DMS153 treated with DMSO at 0.1 percent for 48 hours (cell line): ENCODE data around the gene CUBN.

Source experiments
- DNase-seq: peaks from one replicate; lab custom pipeline; 2025; ENCODE audit not compliant: unreplicated experiment; lab: John Stamatoyannopoulos, UW

The CUBN gene

DNA sequence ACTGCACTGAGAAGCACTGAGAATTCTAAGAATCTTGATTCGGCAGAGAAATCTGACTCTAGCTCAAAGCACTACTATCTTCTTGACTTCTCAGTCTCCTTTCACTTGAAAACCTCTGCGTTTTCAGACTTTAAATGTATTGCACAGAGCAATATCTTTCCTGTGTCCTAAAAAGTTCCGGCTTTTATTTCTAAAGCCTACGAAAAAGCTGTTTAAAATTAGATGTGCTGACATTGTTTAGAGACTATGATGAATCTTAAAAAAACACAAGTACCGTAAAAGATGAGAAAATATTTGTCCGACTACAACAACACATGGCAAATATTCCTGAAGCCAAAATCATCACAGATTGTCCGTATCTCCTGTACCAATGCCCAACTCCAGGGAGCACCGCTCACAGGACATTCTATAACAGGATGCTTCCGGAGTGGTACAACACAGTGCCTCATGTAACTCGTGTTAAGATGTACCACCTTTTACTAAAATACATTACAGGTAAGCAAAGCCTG, 136.9 kb downstream of the CUBN start:
- DNase-seq, result no peak

GRCh38 chr10:16991011-16991410, 138.6 kb downstream of the CUBN start:
- no peak for DNase-seq

GRCh38 chr10:16989826-16990293, 139.8 kb downstream of the CUBN start:
- no peak for DNase-seq

DNA sequence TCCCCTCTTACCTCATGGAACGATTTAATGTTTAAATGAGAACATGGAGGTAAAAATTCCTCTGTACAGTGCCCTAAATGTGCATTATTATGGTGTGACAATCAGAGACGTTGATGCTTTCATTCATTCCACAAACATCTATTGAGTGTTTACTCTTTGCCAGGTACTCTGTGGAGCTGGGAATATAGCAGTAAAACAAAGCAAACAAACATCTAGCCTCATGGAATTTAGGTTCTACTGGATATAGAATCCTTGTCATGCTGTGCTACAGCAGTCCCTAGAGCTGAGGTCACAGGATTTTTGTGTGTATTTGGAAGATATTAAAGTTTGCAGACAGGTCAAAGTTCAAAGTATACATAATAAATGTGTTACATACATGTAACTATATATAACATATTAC, 140.7 kb downstream of the CUBN start:
- no peak for DNase-seq

DNA sequence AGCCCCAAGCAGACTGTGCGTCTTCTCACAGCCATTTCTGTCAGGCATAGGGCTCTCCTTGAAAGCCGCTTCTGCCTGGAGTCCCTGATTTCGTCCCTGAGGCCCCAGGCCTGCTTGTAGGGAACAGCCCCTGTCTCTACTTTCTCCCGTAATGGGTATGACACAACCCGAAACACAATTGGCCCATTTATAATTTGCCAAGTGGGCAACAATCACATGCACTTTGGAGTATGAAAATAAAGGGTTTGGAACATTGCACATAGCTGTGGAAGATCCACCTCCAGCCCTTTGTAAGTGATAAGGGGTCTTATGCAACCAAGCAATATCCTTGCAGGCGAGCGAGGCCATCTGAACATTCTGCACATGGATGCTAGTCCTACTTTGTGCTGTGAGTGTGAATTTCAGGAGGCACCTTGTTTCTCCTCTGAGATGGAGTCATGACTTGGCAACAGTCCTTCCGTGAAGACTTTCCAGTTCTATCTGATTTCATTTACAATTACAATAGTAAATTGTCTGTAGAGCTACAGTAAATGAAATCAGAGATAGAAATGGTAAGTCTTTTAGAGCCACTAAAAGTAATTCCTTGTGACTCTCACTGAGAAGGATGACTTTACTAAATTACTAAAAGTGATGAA, 141.5 kb downstream of the CUBN start:
- DNase-seq, result no peak

DNA sequence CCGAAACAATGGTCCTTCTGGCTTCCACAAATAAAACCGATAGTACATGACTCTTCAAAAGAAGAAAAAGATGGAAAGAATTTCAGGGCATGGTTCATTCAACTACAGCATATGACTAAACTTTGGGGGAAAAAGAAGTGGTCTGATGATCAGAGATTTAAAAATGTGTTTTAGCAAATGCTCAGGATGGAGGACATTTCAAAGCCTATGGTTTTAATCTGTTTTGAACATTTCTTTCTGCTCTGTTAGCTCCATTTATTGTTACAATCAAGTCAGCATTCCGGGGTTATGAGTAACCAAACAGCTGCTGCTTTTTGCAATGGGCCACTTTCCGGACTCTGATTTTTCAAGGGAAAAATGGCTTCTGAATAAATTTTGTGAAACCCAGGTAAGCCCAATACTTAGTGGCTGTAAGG, 142.4 kb downstream of the CUBN start:
- DNase-seq, result no peak

DNA sequence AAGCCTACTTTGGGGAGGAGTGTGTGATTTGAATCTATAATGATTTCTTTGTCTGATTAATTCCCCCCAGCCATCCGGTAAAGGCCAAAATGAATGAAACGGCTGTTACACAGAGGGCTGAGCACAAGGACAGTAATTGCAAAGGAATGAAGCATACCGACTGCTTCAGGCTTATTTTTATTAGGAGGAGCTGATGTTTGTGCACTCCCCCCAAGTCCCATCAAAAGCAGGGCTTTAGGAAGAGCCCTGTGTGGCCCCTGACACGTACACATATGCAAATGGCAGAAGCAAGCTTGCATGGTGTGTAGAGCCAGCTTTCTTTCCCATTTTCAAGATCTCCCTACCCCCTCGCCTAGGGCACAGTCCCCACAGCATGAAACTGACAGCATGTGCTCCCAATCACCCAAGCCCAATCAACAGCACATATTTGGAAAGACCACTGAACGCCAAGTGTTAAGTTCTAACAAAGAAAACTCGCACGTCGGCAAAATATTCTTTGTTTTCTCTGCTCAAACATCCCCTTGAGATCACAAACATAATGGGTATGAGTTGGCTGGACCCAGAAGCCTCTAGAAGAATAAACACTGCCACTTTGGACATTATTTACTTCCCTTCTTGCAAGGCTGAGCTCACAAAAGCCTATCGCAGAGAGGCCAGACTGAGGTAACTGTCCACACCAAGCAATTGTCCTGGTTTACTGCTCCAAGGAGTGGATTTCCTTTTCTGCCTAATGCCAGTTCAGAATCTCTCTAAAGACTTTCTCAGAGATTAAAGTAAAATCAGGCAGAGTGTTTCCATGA, 143.0 kb downstream of the CUBN start:
- no peak for DNase-seq

GRCh38 chr10:16986082-16986405, 143.6 kb downstream of the CUBN start:
- DNase-seq, result no peak

DNA sequence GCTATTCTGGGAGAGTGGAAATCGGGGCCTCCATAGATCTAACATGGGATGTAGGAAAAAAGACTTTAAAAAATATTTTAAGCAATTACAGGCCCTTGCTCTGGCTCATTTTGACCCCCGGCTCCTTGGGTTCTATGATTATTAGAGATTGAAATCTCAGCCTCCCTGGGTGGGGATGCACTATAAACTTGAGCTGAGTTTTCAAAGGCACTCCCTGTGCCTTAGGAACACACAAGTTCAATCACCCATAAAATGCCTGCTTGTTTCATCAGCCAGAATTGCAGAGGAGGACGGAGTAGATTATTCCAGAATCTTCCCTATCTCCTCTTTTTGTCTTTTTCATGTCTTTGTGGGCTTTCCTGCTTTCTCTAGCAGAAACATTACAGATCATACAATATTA, 145.4 kb downstream of the CUBN start:
- no peak for DNase-seq

GRCh38 chr10:16976803-16977202, 152.8 kb downstream of the CUBN start:
- DNase-seq, result no peak

GRCh38 chr10:16975188-16975587, 154.4 kb downstream of the CUBN start:
- DNase-seq, result no peak

DNA sequence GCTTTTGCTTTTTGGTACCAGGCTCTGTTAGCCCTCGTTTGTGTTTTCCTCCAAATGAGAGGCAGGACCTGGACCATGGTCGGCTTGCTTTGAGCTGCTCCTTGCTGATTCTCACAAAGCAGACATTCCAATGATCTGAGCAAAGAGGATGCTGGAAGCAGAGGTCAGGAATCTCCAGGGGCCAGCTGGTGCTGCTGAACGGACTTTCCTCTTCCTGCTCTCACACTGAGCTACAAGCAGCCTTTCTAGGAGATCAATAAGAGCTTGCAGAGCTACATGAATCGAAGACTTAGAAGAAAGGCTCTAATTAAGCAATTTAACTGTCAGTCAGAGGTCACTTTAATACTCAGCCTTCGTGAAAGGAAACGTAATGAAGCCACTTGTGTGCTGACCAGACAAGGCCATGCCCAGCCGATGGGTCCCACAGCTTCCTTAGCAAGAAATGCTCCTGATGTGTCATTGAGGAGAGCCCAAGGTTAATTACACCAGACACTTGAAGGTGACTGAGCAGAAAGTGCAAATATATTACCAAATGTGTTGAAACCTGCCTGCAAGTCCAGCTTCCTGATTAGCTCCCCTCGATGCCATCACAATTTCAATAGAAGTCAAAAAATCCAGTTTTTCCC, 161.1 kb downstream of the CUBN start:
- DNase-seq, result no peak

- DNase-seq, result no peak
Observed at GRCh38 chr10:16967866-16968415, 161.7 kb downstream of the CUBN start.

- DNase-seq, result no peak
Observed at GRCh38 chr10:16966991-16967865, 162.4 kb downstream of the CUBN start.

DNA sequence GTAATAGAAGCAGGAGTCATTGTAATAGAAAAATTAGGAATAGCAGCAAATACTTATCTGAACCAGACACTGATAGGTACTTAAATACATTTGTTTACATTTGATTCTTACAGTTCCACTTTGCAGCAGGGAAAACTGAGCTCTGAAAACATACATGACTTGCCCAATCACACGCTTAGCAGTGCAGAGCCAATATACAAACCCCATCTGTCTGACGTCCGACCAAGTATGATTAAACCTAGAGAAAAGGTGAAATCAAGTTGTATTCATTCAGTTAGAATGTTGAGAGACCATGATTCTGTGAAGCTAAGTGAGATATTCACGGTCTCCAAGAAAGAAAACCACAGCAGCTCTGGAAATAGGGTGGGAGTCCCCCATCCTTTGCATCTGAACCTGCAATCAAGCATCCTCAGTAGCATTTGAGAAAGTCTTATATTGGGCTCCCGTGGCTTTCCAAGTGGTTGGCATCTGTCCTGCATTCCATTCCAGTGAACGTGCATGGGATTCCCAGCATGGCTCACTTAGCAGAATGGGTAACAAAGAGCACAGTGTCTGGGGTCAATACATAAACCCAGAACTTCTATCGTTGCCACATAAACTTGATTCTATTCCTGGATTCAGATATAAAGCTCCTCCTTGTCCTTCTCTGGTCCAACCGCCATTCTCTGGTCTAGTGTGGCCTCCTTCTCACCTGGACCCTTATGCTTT, 163.7 kb downstream of the CUBN start:
- no peak for DNase-seq

DNA sequence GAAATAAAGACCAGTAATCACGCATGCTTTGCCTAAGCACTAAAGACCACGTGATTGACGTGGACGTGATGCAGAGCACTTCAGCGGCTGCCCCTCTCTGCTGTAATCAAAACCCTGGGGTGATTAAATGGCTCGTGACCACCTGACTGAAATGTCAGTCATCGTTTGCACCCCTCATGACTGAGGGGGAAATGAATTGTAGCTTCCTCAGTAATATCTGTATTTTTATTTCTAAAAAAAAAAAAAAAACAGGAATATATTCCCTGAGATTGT, 164.3 kb downstream of the CUBN start:
- DNase-seq, result no peak

DNA sequence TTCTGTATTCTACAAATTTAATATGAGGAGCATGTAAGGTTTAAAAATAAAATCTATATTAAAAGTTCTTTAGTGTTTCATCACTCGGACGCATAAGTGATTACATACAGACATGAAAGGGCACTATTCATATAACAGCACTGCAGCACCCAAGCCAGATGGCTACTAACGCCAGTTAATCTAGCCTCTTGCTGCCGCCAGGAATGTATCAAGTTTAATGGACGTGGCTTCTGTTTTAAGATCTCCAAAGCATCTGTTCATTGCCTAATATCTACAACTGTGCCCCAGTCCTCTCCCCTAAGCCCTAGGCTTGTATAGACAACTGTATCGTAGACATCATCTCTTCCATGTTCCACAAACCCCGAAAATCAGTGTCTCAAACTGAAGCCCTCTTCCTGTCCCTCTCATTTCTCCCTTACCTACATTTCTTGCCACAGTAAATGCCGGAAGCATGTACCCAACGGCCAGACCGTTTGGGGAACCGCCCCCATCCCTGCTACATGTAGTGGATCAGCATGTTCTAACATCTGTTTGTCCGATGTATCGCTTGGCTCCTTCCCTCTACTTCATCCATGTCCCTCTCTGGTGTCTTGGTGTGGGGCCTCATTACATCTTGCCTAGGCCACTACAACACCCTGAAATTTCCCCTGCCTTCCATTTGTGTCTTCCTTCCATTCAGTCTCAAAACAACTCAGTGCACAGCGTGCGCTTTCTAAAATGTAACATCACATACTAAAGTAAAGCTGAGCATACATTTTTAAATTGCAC, 164.9 kb downstream of the CUBN start:
- no peak for DNase-seq

DNA sequence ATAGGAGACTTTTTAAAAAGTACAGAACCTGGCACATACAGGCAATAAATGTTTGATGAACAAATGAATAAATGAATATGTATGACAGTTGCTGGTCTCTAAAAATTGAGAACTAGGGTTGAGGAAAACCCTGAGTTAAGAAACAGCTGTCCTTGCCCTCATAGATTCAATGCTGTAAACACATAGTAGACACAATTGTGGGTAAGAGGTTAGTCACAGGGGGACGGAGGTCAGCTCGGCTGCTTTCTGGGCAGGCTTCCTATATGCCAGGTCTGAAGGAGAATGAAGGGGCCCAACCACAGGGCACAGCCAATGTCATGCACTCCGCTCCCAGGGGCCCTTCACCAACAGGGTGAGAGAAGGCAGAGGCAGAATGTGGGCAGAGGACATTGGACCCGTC, 169.1 kb downstream of the CUBN start:
- no peak for DNase-seq

DNA sequence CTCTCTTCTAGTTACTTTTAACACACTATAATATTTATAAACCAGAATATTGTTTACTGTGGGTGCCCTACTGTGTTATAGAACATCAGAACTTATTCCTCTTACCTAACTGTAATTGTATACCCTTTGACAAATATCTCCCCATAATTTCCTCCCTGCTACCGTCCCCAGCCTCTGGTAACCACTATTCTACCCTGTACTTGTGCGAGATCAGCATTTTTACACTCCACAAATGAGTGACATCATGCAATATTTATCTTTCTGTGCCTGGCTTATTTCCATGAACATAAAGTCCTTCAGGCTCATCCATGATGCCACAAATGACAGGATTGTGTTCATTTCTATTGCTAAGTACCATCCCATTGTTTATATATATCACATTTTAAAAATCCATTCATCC, 172.6 kb downstream of the CUBN start:
- DNase-seq, result no peak
